NCI-H526 (cell line): ENCODE results near the gene PTH1R.

ENCODE experiments used
- DNase-seq, 2 experiments: peaks; one replicate each; lab custom pipeline; 2025; lab: John Stamatoyannopoulos, UW

The PTH1R gene

GRCh38 chr3:46864061-46864881 lies 13.2 kb upstream of the PTH1R start:
- DNase-seq, result no peak

GRCh38 chr3:46865031-46865507 lies 12.5 kb upstream of the PTH1R start:
- no peak for DNase-seq

- DNase-seq, result no peak
Observed at GRCh38 chr3:46865546-46865945, 12.0 kb upstream of the PTH1R start.

GRCh38 chr3:46866032-46866595 lies 11.4 kb upstream of the PTH1R start:
- DNase-seq, result no peak

GRCh38 chr3:46866720-46867549 lies 10.6 kb upstream of the PTH1R start:
- peak in 1 of 2 experiments; percentile 66 for DNase-seq

- DNase-seq, result no peak
Observed at GRCh38 chr3:46867550-46867898, 10.0 kb upstream of the PTH1R start.

- no peak for DNase-seq
Observed at GRCh38 chr3:46868287-46868686, 9.2 kb upstream of the PTH1R start.

GRCh38 chr3:46868948-46869347 lies 8.6 kb upstream of the PTH1R start:
- DNase-seq, result no peak

GRCh38 chr3:46869440-46869839 lies 8.1 kb upstream of the PTH1R start:
- DNase-seq, result no peak

- DNase-seq, result no peak
Observed at GRCh38 chr3:46870651-46871050, 6.9 kb upstream of the PTH1R start.

GRCh38 chr3:46871222-46871621 lies 6.3 kb upstream of the PTH1R start:
- DNase-seq, result no peak

GRCh38 chr3:46873521-46873920 lies 4.0 kb upstream of the PTH1R start:
- DNase-seq, result no peak

- DNase-seq, result no peak
Observed at GRCh38 chr3:46874430-46874829, 3.1 kb upstream of the PTH1R start.

- DNase-seq, result no peak
Observed at GRCh38 chr3:46875560-46875959, 2.0 kb upstream of the PTH1R start.

GRCh38 chr3:46876313-46877300 lies 914 bp upstream of the PTH1R start:
- DNase-seq, result no peak

GRCh38 chr3:46878781-46879436 lies 1.4 kb downstream of the PTH1R start:
- no peak for DNase-seq

- no peak for DNase-seq
Observed at GRCh38 chr3:46880884-46881595, 3.5 kb downstream of the PTH1R start.

GRCh38 chr3:46881596-46882376 lies 4.3 kb downstream of the PTH1R start:
- peak in 1 of 2 experiments; percentile 36 for DNase-seq

- DNase-seq, result peak in 1 of 2 experiments; percentile 48
Observed at GRCh38 chr3:46882377-46883053, 5.0 kb downstream of the PTH1R start.
